ENCODE data around the gene DEAF1. TPM values are rescaled to one million over a fixed set of nuclear protein-coding genes. Genes with fewer than 3 reads are reported as not detected.

DEAF1 gene
- total RNA-seq, 4 donors from 2014 or later, result 37.0 to 60.6 (median 43.7) TPM

DNA sequence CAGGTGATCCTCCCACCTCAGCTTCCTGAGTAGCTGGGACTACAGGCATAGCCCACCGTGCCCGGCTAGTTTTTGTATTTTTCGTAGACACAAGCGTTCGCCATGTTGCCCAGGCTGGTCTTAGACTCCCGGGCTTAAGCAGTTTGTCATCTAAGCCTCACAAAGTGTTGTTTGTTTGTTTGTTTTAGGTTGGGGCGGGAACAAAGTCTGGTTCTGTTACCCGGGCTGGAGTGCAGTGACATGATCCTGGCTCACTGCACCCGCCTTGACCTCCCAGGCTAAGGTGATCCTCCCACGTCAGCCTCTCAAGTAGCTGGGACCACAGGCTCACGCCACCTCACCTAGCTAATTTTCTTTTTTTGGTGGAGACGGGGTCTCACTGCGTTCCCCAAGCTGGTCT is 91.9 kb downstream of the DEAF1 start:
- no peaks in the 10 kb centered on the region for H3K27me3 ChIP-seq
- WGBS, result 91% methylated on average over 13 of the region's 13 CpGs
- TF ChIP-seq, protein P1, sequence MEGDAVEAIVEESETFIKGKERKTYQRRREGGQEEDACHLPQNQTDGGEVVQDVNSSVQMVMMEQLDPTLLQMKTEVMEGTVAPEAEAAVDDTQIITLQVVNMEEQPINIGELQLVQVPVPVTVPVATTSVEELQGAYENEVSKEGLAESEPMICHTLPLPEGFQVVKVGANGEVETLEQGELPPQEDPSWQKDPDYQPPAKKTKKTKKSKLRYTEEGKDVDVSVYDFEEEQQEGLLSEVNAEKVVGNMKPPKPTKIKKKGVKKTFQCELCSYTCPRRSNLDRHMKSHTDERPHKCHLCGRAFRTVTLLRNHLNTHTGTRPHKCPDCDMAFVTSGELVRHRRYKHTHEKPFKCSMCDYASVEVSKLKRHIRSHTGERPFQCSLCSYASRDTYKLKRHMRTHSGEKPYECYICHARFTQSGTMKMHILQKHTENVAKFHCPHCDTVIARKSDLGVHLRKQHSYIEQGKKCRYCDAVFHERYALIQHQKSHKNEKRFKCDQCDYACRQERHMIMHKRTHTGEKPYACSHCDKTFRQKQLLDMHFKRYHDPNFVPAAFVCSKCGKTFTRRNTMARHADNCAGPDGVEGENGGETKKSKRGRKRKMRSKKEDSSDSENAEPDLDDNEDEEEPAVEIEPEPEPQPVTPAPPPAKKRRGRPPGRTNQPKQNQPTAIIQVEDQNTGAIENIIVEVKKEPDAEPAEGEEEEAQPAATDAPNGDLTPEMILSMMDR (IDR thresholded peaks at IDR 0.05), result no peak
- no peak for TF ChIP-seq EP300 (IDR thresholded peaks at IDR 0.05)
- peaks cover 15% of the 10 kb centered on the region for H3K4me1 ChIP-seq
- no peak overlapping the region for H3K4me3 ChIP-seq
- no peak overlapping the region for H3K27ac ChIP-seq
- peaks cover 97% of the 10 kb centered on the region for H3K36me3 ChIP-seq
- no peaks in the 10 kb centered on the region for H3K9me3 ChIP-seq
- DNase-seq (ENCODE audit: low spot score in 2 of 2), result no peak

DNA sequence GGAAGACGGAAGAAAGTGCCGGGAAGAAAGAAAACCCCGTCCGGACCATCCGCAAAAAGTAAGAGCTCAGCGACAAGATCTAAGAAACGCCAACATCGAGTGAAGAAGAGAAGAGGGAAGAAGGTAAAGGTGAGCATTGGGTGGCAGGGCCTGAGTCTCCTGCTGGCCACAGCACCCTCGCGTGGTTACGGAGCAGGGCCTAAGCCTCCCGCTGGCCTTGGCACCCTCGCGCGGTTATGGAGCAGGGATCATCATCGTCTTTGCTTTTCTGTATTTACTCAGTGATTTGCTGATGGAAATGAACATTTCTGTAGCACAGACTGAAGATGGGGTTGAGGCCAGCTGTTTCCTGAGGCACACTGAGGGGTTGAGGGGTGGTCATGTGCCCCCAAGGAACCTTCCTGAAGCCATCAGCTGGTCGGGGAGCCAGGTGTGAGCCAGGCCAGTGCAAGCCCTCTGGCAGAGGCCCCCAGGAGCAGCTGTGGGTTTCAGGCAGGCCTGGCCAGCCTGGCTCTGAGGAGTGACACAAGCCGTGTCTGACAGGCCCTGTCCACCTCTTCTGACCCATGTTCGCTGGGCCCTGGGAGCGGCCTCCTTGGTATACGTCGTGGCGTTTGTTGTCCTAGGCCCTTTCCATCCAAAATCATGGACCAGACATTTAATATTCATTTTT is 93.3 kb downstream of the DEAF1 start:
- Histone ChIP-seq H3K27ac (no peak overlapping the region), H3K36me3 (peaks cover 97% of the 10 kb centered on the region), H3K27me3 (no peaks in the 10 kb centered on the region), H3K4me3 (no peak overlapping the region), H3K4me1 (peaks cover 12% of the 10 kb centered on the region), H3K9me3 (no peaks in the 10 kb centered on the region)
- no peak for TF ChIP-seq POLR2AphosphoS5 (IDR thresholded peaks at IDR 0.05)
- TF ChIP-seq, protein P1 (IDR thresholded peaks at IDR 0.05), result no peak
- TF ChIP-seq EP300 (IDR thresholded peaks at IDR 0.05), result no peak
- no peak for TF ChIP-seq POLR2A (IDR thresholded peaks at IDR 0.05)
- no peak for DNase-seq (ENCODE audit: low spot score in 2 of 2)
- WGBS, result 93% methylated on average over 23 of the region's 23 CpGs

DNA sequence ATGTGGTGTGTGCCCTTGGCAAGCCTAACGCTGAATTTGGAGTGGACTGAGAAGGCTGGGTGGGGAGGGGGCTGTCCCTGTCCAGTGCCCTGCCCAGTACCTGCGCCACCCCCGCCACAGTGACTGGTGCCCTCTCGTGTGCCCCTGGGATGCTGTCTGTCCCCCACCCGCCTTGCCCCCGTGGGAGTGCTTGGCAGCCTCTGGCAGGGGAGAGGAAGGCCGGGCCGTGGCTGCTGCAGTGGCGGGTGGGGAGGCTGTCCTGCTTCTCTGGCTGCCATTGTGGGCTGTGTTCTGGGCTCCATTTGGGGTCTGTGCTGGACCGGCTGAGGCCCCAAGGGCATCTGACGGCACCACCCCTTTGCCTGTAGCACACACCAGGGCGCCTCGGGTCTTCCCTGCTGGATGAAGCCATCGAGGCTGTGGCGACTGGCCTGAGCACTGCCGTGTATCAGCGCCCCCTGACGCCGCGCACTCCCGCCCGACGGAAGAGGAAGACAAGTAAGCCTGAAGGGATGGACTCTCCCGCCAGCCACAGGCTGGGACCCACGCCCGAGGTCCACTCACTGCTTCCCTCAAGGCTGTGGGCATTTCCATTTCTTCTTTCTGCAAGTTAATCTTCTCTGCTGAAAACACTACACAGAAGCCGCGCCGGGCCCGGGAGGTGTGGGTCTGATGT is 96.9 kb downstream of the DEAF1 start:
- Histone ChIP-seq H3K36me3 (peaks cover 98% of the 10 kb centered on the region), H3K4me1 (no peaks in the 10 kb centered on the region), H3K27ac (no peak overlapping the region), H3K9me3 (no peaks in the 10 kb centered on the region), H3K4me3 (no peak overlapping the region), H3K27me3 (no peaks in the 10 kb centered on the region)
- TF ChIP-seq POLR2A (IDR thresholded peaks at IDR 0.05) (no peak), EP300 (IDR thresholded peaks at IDR 0.05) (no peak), POLR2AphosphoS5 (IDR thresholded peaks at IDR 0.05) (no peak)
- TF ChIP-seq, protein P1 (IDR thresholded peaks at IDR 0.05), result no peak
- no peak for DNase-seq (ENCODE audit: low spot score in 2 of 2)
- WGBS, result 93% methylated on average over 15 of the region's 30 CpGs

DNA sequence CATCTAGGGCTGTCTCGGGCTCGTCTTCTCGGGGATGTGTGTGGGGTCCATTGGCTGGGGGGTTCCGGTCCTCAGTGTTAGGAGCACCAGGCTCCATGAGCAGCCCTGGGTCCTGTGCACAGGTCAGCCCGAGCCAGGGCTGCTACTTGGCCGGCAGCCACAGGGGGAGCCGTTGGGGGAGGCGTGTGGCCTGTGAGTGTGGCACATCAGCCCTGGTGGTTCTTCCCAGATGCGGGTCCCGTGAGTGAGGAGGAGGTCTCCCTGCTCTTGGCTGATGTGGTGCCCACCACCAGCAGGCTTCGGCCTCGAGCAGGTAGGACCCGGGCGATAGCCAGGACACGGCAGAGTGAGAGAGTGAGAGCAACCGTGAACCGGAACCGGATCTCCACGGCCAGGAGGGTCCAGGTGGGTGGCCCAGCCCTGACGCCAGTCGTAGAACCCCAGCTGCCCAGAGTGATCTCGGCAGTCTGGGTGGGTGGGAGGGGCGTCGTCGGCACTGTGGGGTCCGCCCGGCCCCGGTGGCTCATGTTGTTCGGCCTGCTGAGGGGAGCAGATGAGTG is 97.8 kb downstream of the DEAF1 start:
- peaks cover 98% of the 10 kb centered on the region for H3K36me3 ChIP-seq
- H3K4me1 ChIP-seq, result no peaks in the 10 kb centered on the region
- H3K9me3 ChIP-seq, result no peaks in the 10 kb centered on the region
- TF ChIP-seq EP300 (IDR thresholded peaks at IDR 0.05), result no peak
- no peak for TF ChIP-seq POLR2AphosphoS5 (IDR thresholded peaks at IDR 0.05)
- TF ChIP-seq, protein P1 (IDR thresholded peaks at IDR 0.05), result no peak
- no peak for TF ChIP-seq POLR2A (IDR thresholded peaks at IDR 0.05)
- H3K4me3 ChIP-seq, result no peak overlapping the region
- H3K27ac ChIP-seq, result no peak overlapping the region
- no CpG with 5 or more reads among the region's 29 CpGs for WGBS
- DNase-seq (ENCODE audit: low spot score in 2 of 2), result no peak
- H3K27me3 ChIP-seq, result no peaks in the 10 kb centered on the region

DNA sequence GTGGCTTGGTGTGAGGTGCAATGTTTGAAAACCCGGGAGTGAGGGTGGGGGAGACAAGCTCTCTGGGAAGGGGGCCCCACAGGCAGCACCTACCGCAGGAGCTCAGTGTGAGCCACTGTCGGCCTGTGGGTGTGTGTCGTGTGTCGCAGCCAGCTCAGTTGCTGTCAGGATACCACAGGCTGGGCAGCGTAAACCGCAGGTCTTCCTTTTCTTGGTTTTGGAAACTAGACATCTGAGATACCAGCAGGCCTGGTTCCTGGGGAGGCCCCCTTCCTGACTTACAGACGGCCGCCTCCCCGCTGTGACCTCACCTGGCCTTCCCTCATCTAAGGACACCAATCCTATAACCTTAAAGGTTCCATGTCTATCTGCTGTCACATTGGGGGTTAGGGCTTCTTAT is 98.6 kb downstream of the DEAF1 start:
- DNase-seq (ENCODE audit: low spot score in 2 of 2), result no peak
- Histone ChIP-seq H3K27me3 (no peaks in the 10 kb centered on the region), H3K9me3 (no peaks in the 10 kb centered on the region), H3K36me3 (peaks cover 96% of the 10 kb centered on the region), H3K4me3 (no peak overlapping the region), H3K27ac (no peak overlapping the region), H3K4me1 (no peaks in the 10 kb centered on the region)
- TF ChIP-seq POLR2A (IDR thresholded peaks at IDR 0.05), result no peak
- TF ChIP-seq EP300 (IDR thresholded peaks at IDR 0.05), result no peak
- no peak for TF ChIP-seq POLR2AphosphoS5 (IDR thresholded peaks at IDR 0.05)
- TF ChIP-seq, protein P1 (IDR thresholded peaks at IDR 0.05), result no peak
- 92% methylated on average over 10 of the region's 10 CpGs for WGBS

Data from suprapubic skin (tissue), 4 donors.